CD4-positive, alpha-beta T cell treated with Interleukin-4 for 1 hour (primary cell): Measurements from ENCODE around the gene PTTG1IP2.

ENCODE experiments used
- DNase-seq, 2 donors: peaks; one replicate each; pipeline ENCODE4 v3.0.0-alpha.2; 2020 to 2022

The PTTG1IP2 gene

GRCh38 chr7:90484706-90485105, 15.3 kb downstream of the PTTG1IP2 start:
- DNase-seq: no peak

GRCh38 chr7:90485734-90486316, 16.4 kb downstream of the PTTG1IP2 start:
- DNase-seq: no peak

GRCh38 chr7:90487808-90488207, 18.4 kb downstream of the PTTG1IP2 start:
- DNase-seq: no peak

GRCh38 chr7:90488220-90488619, 18.8 kb downstream of the PTTG1IP2 start:
- no peak for DNase-seq

- DNase-seq: no peak
Observed at GRCh38 chr7:90492250-90492649, 22.8 kb downstream of the PTTG1IP2 start.

- DNase-seq: no peak
Observed at GRCh38 chr7:90495241-90495640, 25.8 kb downstream of the PTTG1IP2 start.

- no peak for DNase-seq
Observed at GRCh38 chr7:90502539-90502938, 33.1 kb downstream of the PTTG1IP2 start.

- DNase-seq: no peak
Observed at GRCh38 chr7:90503367-90503766, 33.9 kb downstream of the PTTG1IP2 start.

- DNase-seq: no peak
Observed at GRCh38 chr7:90507692-90508091, 38.3 kb downstream of the PTTG1IP2 start.

- DNase-seq: no peak
Observed at GRCh38 chr7:90511776-90512175, 42.3 kb downstream of the PTTG1IP2 start.

GRCh38 chr7:90512821-90513254, 43.4 kb downstream of the PTTG1IP2 start:
- DNase-seq: no peak

GRCh38 chr7:90516257-90516656, 46.8 kb downstream of the PTTG1IP2 start:
- no peak for DNase-seq

- DNase-seq: no peak
Observed at GRCh38 chr7:90518630-90519029, 49.2 kb downstream of the PTTG1IP2 start.

- DNase-seq: no peak
Observed at GRCh38 chr7:90520484-90520883, 51.0 kb downstream of the PTTG1IP2 start.

- DNase-seq: peak in 1 of 2 donors; percentile 19
Observed at GRCh38 chr7:90530263-90530662, 60.8 kb downstream of the PTTG1IP2 start.

GRCh38 chr7:90532231-90532929, 62.9 kb downstream of the PTTG1IP2 start:
- DNase-seq: no peak

- DNase-seq: no peak
Observed at GRCh38 chr7:90536449-90536848, 67.0 kb downstream of the PTTG1IP2 start.

- DNase-seq: no peak
Observed at GRCh38 chr7:90538405-90538804, 69.0 kb downstream of the PTTG1IP2 start.

- DNase-seq: no peak
Observed at GRCh38 chr7:90540406-90540805, 71.0 kb downstream of the PTTG1IP2 start.

GRCh38 chr7:90551036-90551435, 81.6 kb downstream of the PTTG1IP2 start:
- no peak for DNase-seq

- DNase-seq: no peak
Observed at GRCh38 chr7:90552521-90552920, 83.1 kb downstream of the PTTG1IP2 start.

GRCh38 chr7:90560730-90561129, 91.3 kb downstream of the PTTG1IP2 start:
- no peak for DNase-seq
